ENCODE data around the gene GPBP1L1. TPM values are rescaled to one million over a fixed set of nuclear protein-coding genes. Genes with fewer than 3 reads are reported as not detected.
A peak's percentile ranks its signal among the peaks of the same experiment; 100 is the strongest.

Gene GPBP1L1
- total RNA-seq, 1 experiment from 2014 or later, result 124 TPM

DNA sequence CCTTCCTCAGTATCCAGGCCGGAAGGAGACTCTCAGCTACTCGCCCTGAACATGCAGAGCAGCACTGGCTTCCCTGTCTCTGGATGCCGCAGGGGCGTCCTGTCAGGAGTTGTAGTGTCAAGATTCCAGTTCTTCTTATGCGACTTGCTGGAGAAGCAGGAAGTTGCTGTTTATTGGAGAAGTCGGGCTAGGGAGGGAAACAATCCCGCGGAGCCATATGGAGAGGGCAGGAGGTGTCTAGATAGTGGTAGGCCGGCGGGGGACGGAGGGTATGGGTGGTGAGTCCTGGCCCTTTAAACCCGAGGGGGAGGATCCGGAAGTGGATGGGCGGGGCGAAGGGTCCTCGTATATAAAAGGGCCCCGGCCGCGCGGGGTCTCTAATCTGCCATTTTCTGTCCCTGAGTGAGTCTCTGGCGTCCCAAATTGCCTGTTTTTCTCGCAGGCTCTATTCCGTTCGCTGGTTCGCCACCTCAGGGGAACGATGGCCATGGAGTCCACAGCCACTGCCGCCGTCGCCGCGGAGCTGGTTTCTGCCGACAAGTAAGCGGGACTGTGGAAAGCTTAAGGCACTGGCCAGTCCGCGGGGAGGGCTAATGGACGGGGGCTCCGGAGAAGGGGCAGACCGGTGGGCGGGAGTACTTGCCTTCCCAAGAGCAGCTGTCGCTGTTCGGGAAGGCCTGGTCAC lies 102.5 kb downstream of the GPBP1L1 start, which contains the start of gene NASP:
Gene NASP, plus strand, starts transcription at position 376 of the 685 bp plus-strand sequence. Its CDS starts 106 bp downstream, at position 482.
- CTCF ChIA-PET, result interaction anchor here (0.5 to 0.8 kb wide), 2 partner anchors 91 to 749 kb away, joined by 3 to 8 read pairs; no protein-coding TSS in a partner anchor
- no peaks in the 10 kb centered on the region for H3K9me3 ChIP-seq (ENCODE audit: insufficient read depth, low read depth)
- TF ChIP-seq, protein P1, sequence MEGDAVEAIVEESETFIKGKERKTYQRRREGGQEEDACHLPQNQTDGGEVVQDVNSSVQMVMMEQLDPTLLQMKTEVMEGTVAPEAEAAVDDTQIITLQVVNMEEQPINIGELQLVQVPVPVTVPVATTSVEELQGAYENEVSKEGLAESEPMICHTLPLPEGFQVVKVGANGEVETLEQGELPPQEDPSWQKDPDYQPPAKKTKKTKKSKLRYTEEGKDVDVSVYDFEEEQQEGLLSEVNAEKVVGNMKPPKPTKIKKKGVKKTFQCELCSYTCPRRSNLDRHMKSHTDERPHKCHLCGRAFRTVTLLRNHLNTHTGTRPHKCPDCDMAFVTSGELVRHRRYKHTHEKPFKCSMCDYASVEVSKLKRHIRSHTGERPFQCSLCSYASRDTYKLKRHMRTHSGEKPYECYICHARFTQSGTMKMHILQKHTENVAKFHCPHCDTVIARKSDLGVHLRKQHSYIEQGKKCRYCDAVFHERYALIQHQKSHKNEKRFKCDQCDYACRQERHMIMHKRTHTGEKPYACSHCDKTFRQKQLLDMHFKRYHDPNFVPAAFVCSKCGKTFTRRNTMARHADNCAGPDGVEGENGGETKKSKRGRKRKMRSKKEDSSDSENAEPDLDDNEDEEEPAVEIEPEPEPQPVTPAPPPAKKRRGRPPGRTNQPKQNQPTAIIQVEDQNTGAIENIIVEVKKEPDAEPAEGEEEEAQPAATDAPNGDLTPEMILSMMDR (conservative IDR thresholded peaks at IDR 0.05), result no peak
- TF ChIP-seq EZH2 (IDR thresholded peaks at IDR 0.05; ENCODE audit: low read depth), result no peak
- TSS peak; percentile 57 for BruUV-seq (replicated peaks)
- H3K27me3 ChIP-seq (ENCODE audit: insufficient read depth, low read depth), result no peaks in the 10 kb centered on the region
- peaks cover 17% of the 10 kb centered on the region for H3K4me1 ChIP-seq (replicated peaks; ENCODE audit: insufficient read depth)
- POLR2A ChIA-PET (ENCODE audit: unreplicated experiment), result interaction anchor here (0.5 to 1.0 kb wide), 12 partner anchors 42 to 1060 kb away, joined by 3 to 12 read pairs (median 4); partner anchors contain the start of genes CCDC163, MMACHC, PRDX1 and RAD54L
- H3K4me2 ChIP-seq, result peak within 1 kb of the TSS; percentile 89
- H2AFZ ChIP-seq, result peak within 1 kb of the TSS; percentile 100
- DNase-seq, result peak; percentile 73 to 95
- intact Hi-C loops (cut with micrococcal nuclease; ENCODE audit: unreplicated experiment), result loop anchor here (1.0 to 10.0 kb wide), 8 partner anchors 27 to 849 kb away; partner anchors contain the start of genes BTBD19, DYNLT4, GPBP1L1 and HECTD3
- no peaks in the 10 kb centered on the region for H3K9me2 ChIP-seq (ENCODE audit: insufficient read depth)
- peaks cover 42% of the 10 kb centered on the region for H3K79me2 ChIP-seq (ENCODE audit: low read depth)
- H4K20me1 ChIP-seq (ENCODE audit: insufficient read depth), result peaks cover 38% of the 10 kb centered on the region
- peaks cover 3% of the 10 kb centered on the region; the same call in 1 of the 2 replicates for H3K36me3 ChIP-seq (ENCODE audit: low read depth)
- peak within 1 kb of the TSS; percentile 64 for H3K27ac ChIP-seq
- H3K4me3 ChIP-seq, result peak within 1 kb of the TSS; percentile 86
- peaks cover 22% of the 10 kb centered on the region for H3F3A ChIP-seq (ENCODE audit: insufficient read depth, low read depth)

DNA sequence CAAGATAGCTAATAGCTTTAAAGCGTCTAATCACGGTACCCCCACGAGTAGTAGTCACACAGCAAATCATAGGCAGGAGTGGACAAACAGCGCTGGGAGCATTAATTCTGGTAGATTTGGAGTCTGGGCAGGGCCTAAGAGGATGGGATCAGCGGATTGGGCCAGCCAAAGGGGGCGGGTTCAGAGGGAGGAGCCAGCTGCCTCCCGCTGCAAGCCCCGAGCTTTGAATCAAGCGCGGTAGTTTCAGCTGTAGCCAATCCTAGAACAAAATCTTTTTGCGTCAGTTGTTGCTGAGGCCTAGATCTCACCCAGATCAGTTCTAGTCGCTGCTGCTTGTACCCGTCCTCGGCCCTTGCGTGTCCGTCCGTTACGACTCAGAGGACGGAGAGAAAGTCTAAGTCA lies 103.1 kb downstream of the GPBP1L1 start:
- no peak for TF ChIP-seq EZH2 (IDR thresholded peaks at IDR 0.05; ENCODE audit: low read depth)
- TF ChIP-seq, protein P1 (conservative IDR thresholded peaks at IDR 0.05), result no peak
- peak overlapping the region; percentile 64 for H3K27ac ChIP-seq
- H3K9me2 ChIP-seq (ENCODE audit: insufficient read depth), result no peaks in the 10 kb centered on the region
- peaks cover 3% of the 10 kb centered on the region; the same call in 1 of the 2 replicates for H3K36me3 ChIP-seq (ENCODE audit: low read depth)
- H3K4me3 ChIP-seq, result peak overlapping the region; percentile 86
- peak; percentile 92 to 95 for DNase-seq
- peak overlapping the region; percentile 100 for H2AFZ ChIP-seq
- peaks cover 33% of the 10 kb centered on the region for H4K20me1 ChIP-seq (ENCODE audit: insufficient read depth)
- peak overlapping the region; percentile 89 for H3K4me2 ChIP-seq
- H3F3A ChIP-seq (ENCODE audit: insufficient read depth, low read depth), result peaks cover 16% of the 10 kb centered on the region
- peaks cover 37% of the 10 kb centered on the region for H3K79me2 ChIP-seq (ENCODE audit: low read depth)
- TSS peak; percentile 74 for BruUV-seq (replicated peaks)
- no peaks in the 10 kb centered on the region for H3K9me3 ChIP-seq (ENCODE audit: insufficient read depth, low read depth)
- ChIA-PET CTCF (interaction anchor here (0.8 kb wide), 1 partner anchor 90 kb away, joined by 8 read pairs; no protein-coding TSS in a partner anchor), POLR2A (ENCODE audit: unreplicated experiment) (interaction anchor here (0.5 to 1.0 kb wide), 16 partner anchors 47 to 1060 kb away, joined by 3 to 15 read pairs (median 4); partner anchors contain the start of genes CCDC163, MMACHC, PRDX1 and RAD54L)
- H3K27me3 ChIP-seq (ENCODE audit: insufficient read depth, low read depth), result no peaks in the 10 kb centered on the region
- intact Hi-C loops (cut with micrococcal nuclease; ENCODE audit: unreplicated experiment), result loop anchor here (2.0 to 10.0 kb wide), 6 partner anchors 26 to 848 kb away; partner anchors contain the start of genes BTBD19, DYNLT4, HECTD3 and KIF2C
- H3K4me1 ChIP-seq (replicated peaks; ENCODE audit: insufficient read depth), result peaks cover 17% of the 10 kb centered on the region

Other genes with a start within 250 kb of the GPBP1L1 start
- gene TESK2, start 195.4 kb downstream of the GPBP1L1 start, total RNA-seq (2021), result 13.8 and 17.5 TPM in 2 replicates
- 4.2 and 4.4 TPM in 2 replicates for gene CCDC163, start 186.5 kb downstream of the GPBP1L1 start, total RNA-seq (2021)
- gene MMACHC, start 186.2 kb downstream of the GPBP1L1 start, total RNA-seq (2021), result 3.0 and 7.3 TPM in 2 replicates
- 1,455 and 1,838 TPM in 2 replicates for gene PRDX1, start 164.6 kb downstream of the GPBP1L1 start, total RNA-seq (2021)
- gene AKR1A1, start 135.7 kb downstream of the GPBP1L1 start, total RNA-seq (2021), result 202 and 277 TPM in 2 replicates
- 211 and 221 TPM in 2 replicates for gene NASP, start 102.5 kb downstream of the GPBP1L1 start, total RNA-seq (2021)
- gene CCDC17, start 62.5 kb downstream of the GPBP1L1 start, total RNA-seq (2021), result 5.6 and 6.6 TPM in 2 replicates
- gene TMEM69, start 1.6 kb upstream of the GPBP1L1 start, total RNA-seq (2021), result 25.5 and 49.4 TPM in 2 replicates
- gene IPP, start 64.1 kb upstream of the GPBP1L1 start, total RNA-seq (2021), result 25.2 and 25.4 TPM in 2 replicates
- gene MAST2, start 117.1 kb upstream of the GPBP1L1 start, total RNA-seq (2021), result 58.8 and 69.3 TPM in 2 replicates